Suprapubic skin (tissue), 4 donors: Measurements from ENCODE around the gene CAMK2N2. TPM values are rescaled to one million over a fixed set of nuclear protein-coding genes. Genes with fewer than 3 reads are reported as not detected.
A peak's percentile ranks its signal among the peaks of the same experiment; 100 is the strongest.

Experiments
- DNase-seq, 2 donors: peaks; one replicate each; pipeline ENCODE4 v3.0.0-alpha.2; 2019; ENCODE audit warnings: low spot score in 2 of 2
- H3K27ac ChIP-seq: fragments of 200-600 bp; sonication (generic); one replicate; pipeline ENCODE4 v1.5.1; 2019
- H3K27me3 ChIP-seq: fragments of 200-600 bp; sonication (generic); one replicate; pipeline ENCODE4 v1.5.1; 2019
- H3K36me3 ChIP-seq: fragments of 200-600 bp; sonication (generic); one replicate; pipeline ENCODE4 v1.5.1; 2019
- H3K4me1 ChIP-seq: fragments of 200-600 bp; sonication (generic); one replicate; pipeline ENCODE4 v1.5.1; 2019
- H3K4me3 ChIP-seq: fragments of 200-600 bp; sonication (generic); one replicate; pipeline ENCODE4 v1.5.1; 2019; ENCODE audit warnings: mild to moderate bottlenecking
- H3K9me3 ChIP-seq: fragments of 200-600 bp; sonication (generic); one replicate; pipeline ENCODE4 v1.5.1; 2019
- CTCF ChIP-seq, 2 donors: fragments of 200-600 bp in 1 of 2; fragments of 450-650 bp in 1 of 2; sonication (generic) in 1 of 2; IDR thresholded peaks; one replicate each; pipeline ENCODE4 v1.5.1; 2016 to 2019; ENCODE audit warnings: antibody characterized with exemption in 2 of 2, mild to moderate bottlenecking in 1 of 2, moderate library complexity in 1 of 2
- EP300 ChIP-seq: sonication (generic); formaldehyde crosslinking; IDR thresholded peaks from one replicate; pipeline ENCODE4 v1.6.1; 2017; ENCODE audit warnings: antibody characterized with exemption
- POLR2A ChIP-seq, 2 donors: fragments of 450-650 bp; IDR thresholded peaks; one replicate each; pipeline ENCODE4 v1.6.1; 2017; ENCODE audit warnings: antibody characterized with exemption in 2 of 2, mild to moderate bottlenecking in 2 of 2, moderate library complexity in 2 of 2
- POLR2AphosphoS5 ChIP-seq, 3 donors: sonication (generic); formaldehyde crosslinking; IDR thresholded peaks; one replicate each; pipeline ENCODE4 v1.6.1; 2017; ENCODE audit warnings: antibody characterized with exemption in 3 of 3
- WGBS: methylation state at CpG from one replicate; pipeline ENCODE4 v1.1.5; 2018; 5-methylcytosine and 5-hydroxymethylcytosine counted together
- total RNA-seq, 4 donors: library from RNA; depleted of rRNA; stranded (reverse); fragments of >200 nt; gene quantifications; one replicate each; pipeline ENCODE4 v1.1.0, GENCODE V29; 2016

CAMK2N2 gene
- total RNA-seq, 4 donors from 2014 or later = not detected

GRCh38 chr3:184283681-184284080 is 22.3 kb upstream of the CAMK2N2 start:
- DNase-seq = no peak
- Histone ChIP-seq H3K4me3 (no peak overlapping the region), H3K4me1 (no peaks in the 10 kb centered on the region), H3K9me3 (no peaks in the 10 kb centered on the region), H3K27ac (no peak overlapping the region), H3K36me3 (no peaks in the 10 kb centered on the region), H3K27me3 (peaks cover 8% of the 10 kb centered on the region)
- TF ChIP-seq POLR2AphosphoS5 (IDR thresholded peaks at IDR 0.05) (no peak), CTCF (IDR thresholded peaks at IDR 0.05) (no peak), POLR2A (IDR thresholded peaks at IDR 0.05) (no peak), EP300 (no peak)
- WGBS = 89% methylated on average over 8 of the region's 8 CpGs

GRCh38 chr3:184282941-184283340 is 21.6 kb upstream of the CAMK2N2 start:
- Histone ChIP-seq H3K9me3 (no peaks in the 10 kb centered on the region), H3K4me1 (no peaks in the 10 kb centered on the region), H3K36me3 (no peaks in the 10 kb centered on the region), H3K27me3 (peaks cover 8% of the 10 kb centered on the region), H3K27ac (no peak overlapping the region), H3K4me3 (no peak overlapping the region)
- 86% methylated on average over 4 of the region's 4 CpGs for WGBS
- no peak for TF ChIP-seq POLR2AphosphoS5 (IDR thresholded peaks at IDR 0.05)
- no peak for TF ChIP-seq EP300
- no peak for TF ChIP-seq POLR2A (IDR thresholded peaks at IDR 0.05)
- no peak for TF ChIP-seq CTCF (IDR thresholded peaks at IDR 0.05)
- no peak for DNase-seq

GRCh38 chr3:184277366-184277765 is 16.0 kb upstream of the CAMK2N2 start:
- no peak for TF ChIP-seq POLR2A (IDR thresholded peaks at IDR 0.05)
- no peak for TF ChIP-seq EP300
- no peak for TF ChIP-seq CTCF (IDR thresholded peaks at IDR 0.05)
- no peak for TF ChIP-seq POLR2AphosphoS5 (IDR thresholded peaks at IDR 0.05)
- no peak overlapping the region for H3K27ac ChIP-seq
- peaks cover 5% of the 10 kb centered on the region for H3K4me1 ChIP-seq
- H3K27me3 ChIP-seq = peaks cover 42% of the 10 kb centered on the region
- DNase-seq = no peak
- 88% methylated on average over 2 of the region's 6 CpGs for WGBS
- H3K36me3 ChIP-seq = no peaks in the 10 kb centered on the region
- no peak overlapping the region for H3K4me3 ChIP-seq
- H3K9me3 ChIP-seq = no peaks in the 10 kb centered on the region

GRCh38 chr3:184275961-184276910 is 14.9 kb upstream of the CAMK2N2 start, which contains the start of gene ECE2:
Gene ECE2, plus strand, starts transcription at chr3:184276022. Its CDS starts 132 bp downstream, at chr3:184276154.
- no peak for DNase-seq
- 18% methylated on average over 49 of the region's 65 CpGs for WGBS
- H3K4me3 ChIP-seq = peak within 1 kb of the TSS; percentile 9

More at GRCh38 chr3:184275961-184276910, 14.9 kb upstream of the CAMK2N2 start, which contains the start of gene ECE2:
- TF ChIP-seq POLR2A (IDR thresholded peaks at IDR 0.05) = no peak
- no peak for TF ChIP-seq POLR2AphosphoS5 (IDR thresholded peaks at IDR 0.05)
- TF ChIP-seq CTCF (IDR thresholded peaks at IDR 0.05) = no peak
- no peak for TF ChIP-seq EP300
- Histone ChIP-seq H3K27me3 (peaks cover 42% of the 10 kb centered on the region), H3K27ac (no peak within 1 kb of the TSS), H3K4me1 (peaks cover 5% of the 10 kb centered on the region), H3K9me3 (no peaks in the 10 kb centered on the region), H3K36me3 (no peaks in the 10 kb centered on the region)
